HG03066 (cell line): Measurements from ENCODE around the gene RASGEF1C.

Experiments used
- ATAC-seq: cut with Tn5 transposase; IDR thresholded peaks from one replicate; pipeline ENCODE4 v1.9.1; 2021; ENCODE audit warnings: low read depth; ENCODE audit not compliant: unreplicated experiment

The RASGEF1C gene

GRCh38 chr5:180187767-180188166, 21.2 kb downstream of the RASGEF1C start:
- no peak for ATAC-seq

GRCh38 chr5:180180846-180181245, 28.2 kb downstream of the RASGEF1C start:
- no peak for ATAC-seq

GRCh38 chr5:180180421-180180820, 28.6 kb downstream of the RASGEF1C start:
- no peak for ATAC-seq

GRCh38 chr5:180179442-180180420, 29.3 kb downstream of the RASGEF1C start:
- ATAC-seq, result no peak

GRCh38 chr5:180178531-180179441, 30.2 kb downstream of the RASGEF1C start:
- ATAC-seq, result no peak

GRCh38 chr5:180176191-180176590, 32.8 kb downstream of the RASGEF1C start:
- no peak for ATAC-seq

- ATAC-seq, result no peak
These were observed 34.0 kb downstream of the RASGEF1C start for GRCh38 chr5:180175015-180175431.

- ATAC-seq, result no peak
These were observed 34.4 kb downstream of the RASGEF1C start for GRCh38 chr5:180174587-180174972.

- no peak for ATAC-seq
These were observed 35.0 kb downstream of the RASGEF1C start for GRCh38 chr5:180173875-180174586.

- no peak for ATAC-seq
These were observed 35.8 kb downstream of the RASGEF1C start for GRCh38 chr5:180173198-180173544.

- ATAC-seq, result no peak
These were observed 36.4 kb downstream of the RASGEF1C start for GRCh38 chr5:180172447-180173197.

- ATAC-seq, result no peak
These were observed 37.4 kb downstream of the RASGEF1C start for GRCh38 chr5:180171568-180172094.

GRCh38 chr5:180170810-180171567, 38.0 kb downstream of the RASGEF1C start:
- ATAC-seq, result no peak

- ATAC-seq, result no peak
These were observed 38.8 kb downstream of the RASGEF1C start for GRCh38 chr5:180170106-180170809.

- no peak for ATAC-seq
These were observed 39.5 kb downstream of the RASGEF1C start for GRCh38 chr5:180169248-180170105.

GRCh38 chr5:180168758-180169157, 40.3 kb downstream of the RASGEF1C start:
- ATAC-seq, result no peak

GRCh38 chr5:180166176-180166575, 42.8 kb downstream of the RASGEF1C start:
- no peak for ATAC-seq

- ATAC-seq, result no peak
These were observed 46.7 kb downstream of the RASGEF1C start for GRCh38 chr5:180162304-180162661.
